HCT116 (cell line): ENCODE data around the gene TPM2.

Experiments used
- CTCF ChIP-seq, 3 experiments: fragments of 200-600 bp in 1 of 3; sonication (generic) in 1 of 3; IDR thresholded peaks in 2 of 3; conservative IDR thresholded peaks in 1 of 3; 2 replicates each; pipeline ENCODE4 v1.5.1; 2012 to 2017; ENCODE audit warnings: low read depth in 2 of 3, low read length in 2 of 3, antibody characterized with exemption in 1 of 3, borderline replicate concordance in 1 of 3, control low read depth in 1 of 3, mild to moderate bottlenecking in 1 of 3, mixed read lengths in 1 of 3, mixed run types in 1 of 3, moderate library complexity in 1 of 3; ENCODE audit not compliant: insufficient read depth in 1 of 3
- POLR2A ChIP-seq: IDR thresholded peaks from 2 replicates; pipeline ENCODE4 v1.7.0; 2011; ENCODE audit warnings: borderline replicate concordance; ENCODE audit not compliant: insufficient read depth, insufficient read length; ENCODE audit errors: extremely low read depth
- RAD21 ChIP-seq: IDR thresholded peaks from 2 replicates; pipeline ENCODE4 v1.6.1; 2012; ENCODE audit warnings: low read depth, mild to moderate bottlenecking
- SIN3A ChIP-seq: IDR thresholded peaks from 2 replicates; pipeline ENCODE4 v1.6.1; 2012; ENCODE audit warnings: low read depth

- TF ChIP-seq SIN3A (no peak), CTCF (IDR thresholded peaks at IDR 0.05 in 2 of 3, conservative IDR thresholded peaks at IDR 0.05 in 1 of 3; ENCODE audit: borderline replicate concordance in 1 of 3, insufficient read depth in 1 of 3, low read depth in 2 of 3, low read length in 2 of 3) (no peak), POLR2A (no peak), RAD21 (no peak)
Measured at GRCh38 chr9:35659340-35659739, 30.4 kb downstream of the TPM2 start.
